Fibroblast of skin of scalp (primary cell): ENCODE measurements around the gene ITCH.
"Not testable (repeated sequence)": the region's sequence is repeated elsewhere in the genome, so short reads cannot be mapped to it uniquely, and the experiment has no call there.

ENCODE experiments used
- DNase-seq: peaks from one replicate; pipeline ENCODE4 v3.0.0-alpha.2; 2013

Gene ITCH

DNA sequence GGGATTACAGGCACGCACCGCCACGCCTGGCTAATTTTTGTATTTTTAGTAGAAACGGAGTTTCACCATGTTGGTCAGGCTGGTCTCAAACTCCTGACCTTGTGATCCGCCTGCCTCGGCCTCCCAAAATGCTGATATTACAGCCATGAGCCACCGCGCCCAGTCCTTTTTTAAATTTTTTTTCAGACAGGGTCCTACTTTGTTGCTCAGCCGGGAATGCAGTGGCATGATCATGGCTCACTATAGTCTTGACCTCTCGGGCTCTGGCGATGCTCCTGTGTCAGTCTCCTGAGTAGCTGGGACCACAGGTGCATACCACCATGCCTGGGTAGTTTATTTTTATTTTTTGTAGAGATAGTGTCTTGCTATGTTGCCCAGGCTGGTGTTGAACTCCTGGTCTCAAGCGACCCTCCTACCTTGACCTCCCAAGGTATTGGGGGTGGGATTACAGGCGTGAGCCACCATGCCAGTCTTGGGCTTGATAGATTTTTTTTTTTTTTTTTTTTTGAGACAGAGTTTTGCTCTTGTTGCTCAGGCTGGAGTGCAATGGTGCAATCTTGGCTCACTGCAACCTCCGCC is 19.9 kb downstream of the ITCH start:
- DNase-seq: not testable (repeated sequence)

DNA sequence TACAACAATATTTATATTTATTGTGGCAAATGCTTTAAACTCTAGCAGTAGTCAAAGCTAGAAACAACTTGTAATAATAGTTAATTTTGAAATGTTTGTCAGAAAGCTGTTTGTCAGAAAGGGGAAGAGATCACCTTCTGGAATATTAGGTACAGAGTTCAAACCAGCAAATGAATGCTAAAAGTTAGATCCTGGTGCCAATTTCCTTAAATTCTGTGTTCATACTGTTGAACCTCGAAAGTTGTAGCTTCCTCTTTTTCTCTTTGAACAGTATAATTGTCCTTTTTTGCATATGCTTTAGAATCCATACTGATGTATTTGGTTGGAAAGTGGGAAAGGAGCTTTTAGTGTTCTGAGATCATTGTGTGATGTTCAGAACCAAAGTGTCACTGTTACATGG is 22.4 kb downstream of the ITCH start:
- DNase-seq: no peak

GRCh38 chr20:34388000-34388399 is 24.9 kb downstream of the ITCH start:
- no peak for DNase-seq

DNA sequence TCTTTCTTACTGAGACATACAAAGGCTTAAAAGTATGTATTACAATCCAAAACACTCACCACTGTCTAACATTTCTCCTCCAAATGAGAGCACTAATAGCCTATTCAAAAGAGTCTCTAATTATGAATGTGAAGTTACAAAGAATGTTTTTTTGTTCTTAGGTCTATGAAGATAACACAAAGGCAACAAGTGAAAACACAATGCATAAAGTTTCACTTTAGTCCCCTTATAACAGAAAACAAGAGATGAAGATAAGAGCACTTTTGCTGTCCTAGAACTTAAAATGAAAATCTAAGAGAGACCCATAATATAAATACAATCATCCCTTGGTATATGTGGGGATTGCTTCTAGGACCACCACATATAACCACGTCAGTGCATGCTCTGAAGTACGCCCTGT is 25.6 kb downstream of the ITCH start:
- no peak for DNase-seq

DNA sequence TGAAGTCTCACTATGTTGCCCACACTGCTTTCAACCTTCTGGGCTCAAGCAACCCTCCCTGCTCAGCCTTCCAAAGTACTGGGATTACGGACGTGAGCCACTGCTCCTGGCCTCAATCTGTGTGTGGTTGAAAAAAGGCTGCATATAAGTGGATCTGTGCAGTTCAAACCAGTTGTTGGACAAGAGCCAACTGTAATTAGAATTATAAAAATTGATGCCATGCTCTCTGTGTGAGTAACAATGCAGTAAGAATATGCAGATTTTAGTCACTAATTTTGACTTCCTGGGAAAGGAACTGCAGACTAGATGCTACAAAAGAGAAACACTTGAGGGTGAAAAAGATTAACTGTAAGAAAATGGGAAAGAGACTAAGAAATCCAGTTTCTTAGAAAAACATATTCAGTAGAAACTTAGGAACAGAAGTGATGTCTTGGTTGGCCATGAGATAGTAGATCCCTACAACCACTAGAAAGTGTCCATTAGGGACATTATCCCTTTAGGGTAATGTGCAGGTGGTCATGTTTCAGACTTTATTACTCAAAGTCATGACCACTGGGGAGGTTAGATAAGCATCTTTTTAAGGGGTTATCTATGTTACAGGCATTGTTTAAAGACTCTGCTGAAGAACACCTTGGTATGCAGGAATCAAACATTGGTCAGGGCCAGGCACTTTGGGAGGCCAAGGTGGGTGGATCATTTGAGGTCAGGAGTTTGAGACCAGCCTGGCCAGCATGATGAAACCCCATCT is 26.3 kb downstream of the ITCH start:
- DNase-seq: peak; percentile 45

DNA sequence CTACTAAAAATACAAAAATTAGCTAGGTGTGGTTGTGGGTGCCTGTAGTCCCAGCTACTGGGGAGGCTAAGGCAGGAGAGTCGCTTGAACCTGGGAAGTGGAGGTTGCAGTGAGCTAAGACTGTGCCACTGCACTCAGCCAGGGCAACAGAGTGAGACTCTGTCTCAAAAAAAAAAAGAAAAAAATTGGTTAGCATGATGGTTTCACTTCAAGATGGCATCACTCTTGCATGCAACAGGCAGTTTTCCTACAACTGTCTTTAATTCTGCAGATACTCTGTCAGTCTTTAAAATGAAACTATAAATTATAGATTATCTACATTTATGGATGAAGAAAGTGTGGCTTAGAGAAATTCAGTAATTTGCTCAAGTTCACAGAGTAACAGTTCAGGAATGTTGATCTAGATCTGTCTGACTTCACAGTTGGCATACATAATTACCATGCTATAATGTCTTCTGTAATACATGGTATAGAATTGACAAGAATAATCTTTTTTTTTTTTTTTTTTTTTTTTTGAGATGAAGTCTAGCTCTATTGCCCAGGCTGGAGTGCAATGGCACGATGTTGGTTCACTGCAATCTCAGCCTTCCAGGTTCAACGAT is 27.0 kb downstream of the ITCH start:
- peak; percentile 30 for DNase-seq

- no peak for DNase-seq
Measured at GRCh38 chr20:34396408-34396807, 33.3 kb downstream of the ITCH start.

DNA sequence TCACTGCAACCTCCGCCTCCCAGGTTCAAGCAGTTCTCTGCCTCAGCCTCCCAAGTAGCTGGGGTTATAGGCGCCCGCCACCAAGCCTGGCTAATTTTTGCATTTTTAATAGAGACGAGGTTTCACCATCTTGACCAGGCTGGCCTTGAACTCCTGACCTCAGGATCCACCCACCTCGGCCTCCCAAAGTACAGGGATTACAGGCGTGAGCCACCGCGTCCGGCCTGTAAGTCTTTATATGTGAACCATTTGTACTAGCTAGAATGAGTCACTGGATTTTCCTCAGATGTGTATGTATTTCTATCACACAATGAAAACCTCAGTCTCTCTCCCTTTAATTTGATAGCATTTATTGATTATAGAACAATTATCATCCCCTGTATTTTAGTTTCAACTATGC is 34.0 kb downstream of the ITCH start:
- DNase-seq: no peak

DNA sequence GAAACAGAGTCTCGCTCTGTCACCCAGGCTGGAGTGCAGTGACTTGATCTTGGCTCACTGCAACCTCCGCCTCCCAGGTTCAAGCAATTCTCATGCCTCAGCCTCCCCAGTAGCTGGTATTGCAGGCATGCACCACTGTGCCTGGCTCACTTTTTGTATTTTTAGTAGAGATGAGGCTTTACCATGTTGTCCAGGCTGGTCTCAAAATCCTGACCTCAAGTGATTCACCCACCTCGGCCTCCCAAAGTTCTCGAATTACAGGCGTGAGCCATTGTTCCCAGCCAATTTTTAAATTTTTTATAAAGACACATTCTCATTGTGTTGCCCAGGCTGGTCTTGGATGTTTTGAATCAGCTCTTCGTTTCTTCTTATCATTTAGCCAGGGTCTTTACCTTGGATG is 37.7 kb downstream of the ITCH start:
- DNase-seq: peak; percentile 60

GRCh38 chr20:34401741-34402455 is 38.8 kb downstream of the ITCH start:
- DNase-seq: no peak

DNA sequence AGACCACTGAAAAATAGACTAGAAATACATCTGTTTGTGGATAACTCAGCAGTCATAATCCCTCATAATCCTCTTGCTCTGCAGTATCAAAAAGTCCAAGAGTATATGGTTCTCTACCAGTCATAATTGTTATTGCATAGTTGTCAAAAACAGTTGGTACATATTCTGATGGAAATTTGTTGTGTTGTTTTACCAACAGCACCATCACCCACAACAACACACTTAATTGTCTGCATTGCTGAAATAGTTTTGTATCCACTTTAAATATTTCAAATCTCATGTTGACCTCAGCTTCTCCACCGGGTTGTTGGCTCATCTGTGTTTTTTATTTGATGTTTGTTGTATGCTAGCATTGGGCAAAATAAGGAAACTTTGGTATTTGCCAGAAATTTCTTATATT is 39.4 kb downstream of the ITCH start:
- no peak for DNase-seq

GRCh38 chr20:34403063-34403827 is 40.2 kb downstream of the ITCH start:
- no peak for DNase-seq

GRCh38 chr20:34403908-34404307 is 40.8 kb downstream of the ITCH start:
- no peak for DNase-seq

GRCh38 chr20:34404803-34405202 is 41.7 kb downstream of the ITCH start:
- no peak for DNase-seq

DNA sequence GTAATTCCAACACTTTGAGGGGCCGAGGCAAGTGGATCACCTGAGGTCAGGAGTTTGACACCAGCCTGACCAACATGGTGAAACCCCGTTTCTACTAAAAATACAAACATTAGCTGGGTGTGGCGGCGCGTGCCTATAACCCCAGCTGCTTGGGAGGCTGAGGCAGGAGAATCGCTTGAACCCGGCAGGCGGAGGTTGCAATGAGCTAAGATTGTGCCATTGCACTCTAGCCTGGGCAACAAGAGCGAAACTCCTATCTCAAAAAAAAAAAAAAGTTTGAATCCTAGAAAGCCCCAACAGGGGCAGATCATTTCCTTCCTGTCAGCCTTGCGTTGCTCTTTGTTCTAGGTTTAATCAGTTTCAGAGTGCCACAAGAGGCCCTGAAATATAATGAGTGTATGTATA is 42.2 kb downstream of the ITCH start:
- DNase-seq: not testable (repeated sequence)

GRCh38 chr20:34405942-34406341 is 42.9 kb downstream of the ITCH start:
- DNase-seq: not testable (repeated sequence)

- DNase-seq: no peak
Measured at GRCh38 chr20:34407962-34408474, 44.9 kb downstream of the ITCH start.

- DNase-seq: peak; percentile 65
Measured at GRCh38 chr20:34410336-34410735, 47.3 kb downstream of the ITCH start.

- DNase-seq: no peak
Measured at GRCh38 chr20:34412453-34412852, 49.4 kb downstream of the ITCH start.

DNA sequence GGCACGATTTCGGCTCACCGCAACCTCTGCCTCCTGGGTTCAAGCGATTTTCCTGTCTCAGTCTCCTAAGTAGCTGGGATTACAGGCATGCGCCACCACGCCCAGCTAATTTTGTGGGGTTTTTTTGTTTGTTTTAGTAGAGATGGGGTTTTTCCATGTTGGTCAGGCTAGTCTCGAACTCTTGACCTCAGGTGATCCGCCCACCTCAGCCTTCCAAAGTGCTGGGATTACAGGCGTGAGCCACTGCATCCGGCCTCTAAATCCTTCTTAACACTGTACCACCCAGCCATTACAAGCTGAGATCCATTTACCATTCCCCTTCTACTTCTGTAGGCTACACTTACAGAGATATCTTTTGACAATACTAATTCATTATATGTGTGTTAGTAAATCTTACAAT is 51.5 kb downstream of the ITCH start:
- DNase-seq: not testable (repeated sequence)

DNA sequence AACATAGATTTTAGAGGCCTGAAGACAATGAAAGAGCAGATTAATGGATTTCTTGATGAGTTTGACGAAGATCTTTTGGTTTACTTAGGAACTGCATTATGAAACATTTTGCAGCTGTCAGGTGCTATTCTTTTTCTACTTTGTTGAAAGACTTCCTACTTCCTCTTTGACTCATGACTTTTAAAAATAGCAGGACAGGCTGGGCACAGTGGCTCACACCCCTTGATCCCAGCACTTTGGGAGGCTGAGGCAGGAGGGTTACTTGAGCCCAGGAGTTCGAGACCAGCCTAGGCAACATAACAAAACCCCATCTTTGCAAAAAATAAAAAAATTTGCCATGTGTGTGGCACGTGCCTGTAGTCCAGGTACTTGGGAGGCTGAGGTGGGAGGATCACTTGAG is 52.0 kb downstream of the ITCH start:
- no peak for DNase-seq

DNA sequence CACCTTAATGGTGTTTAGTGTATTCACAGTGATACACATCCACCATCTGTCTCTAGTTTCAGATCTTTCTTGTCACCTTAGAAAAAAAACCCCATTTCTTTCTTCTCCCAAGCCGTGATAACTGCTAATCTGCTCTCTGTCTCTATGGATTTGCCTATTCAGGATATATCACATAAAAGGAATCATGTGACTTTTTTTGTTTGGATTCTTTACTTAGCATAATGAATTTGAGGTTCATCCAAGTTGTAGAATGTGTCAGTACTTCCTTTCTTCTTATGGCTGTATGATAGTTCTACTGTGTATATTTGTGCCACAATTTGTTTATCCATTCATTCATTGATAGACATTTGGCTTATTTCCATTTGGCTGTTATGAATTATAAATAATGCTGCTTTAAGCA is 57.1 kb downstream of the ITCH start:
- no peak for DNase-seq
